ENCODE results near the gene DUSP9. TPM values are rescaled to one million over a fixed set of nuclear protein-coding genes. Genes with fewer than 3 reads are reported as not detected.

The DUSP9 gene
- total RNA-seq, 1 experiment from 2014 or later, result 14.2 TPM

GRCh38 chrX:153634832-153635231, 12.2 kb upstream of the DUSP9 start:
- no peak overlapping the region for H2AFZ ChIP-seq (ENCODE audit: low read depth, low read length, poor library complexity, severe bottlenecking)
- BruUV-seq (replicated peaks), result no TSS peak
- H3K9ac ChIP-seq (ENCODE audit: low read length), result no peak overlapping the region
- CTCF ChIA-PET, result no interaction called here
- no peak overlapping the region for H3K4me3 ChIP-seq (replicated peaks in 1 of 2; ENCODE audit: low read depth in 1 of 2, low read length in 2 of 2)
- POLR2A ChIA-PET, result no interaction called here
- TF ChIP-seq POLR2AphosphoS5 (IDR thresholded peaks at IDR 0.05; ENCODE audit: low read depth, low read length) (no peak), POLR2A (IDR thresholded peaks at IDR 0.05; ENCODE audit: borderline replicate concordance, extremely low read depth, insufficient read depth, insufficient read length) (no peak), YY1 (IDR thresholded peaks at IDR 0.05; ENCODE audit: extremely low read depth, insufficient replicate concordance, low read depth, low read length) (no peak), CEBPB (IDR thresholded peaks at IDR 0.05; ENCODE audit: low read depth) (no peak), EZH2 (IDR thresholded peaks at IDR 0.05) (no peak)
- intact Hi-C loops (cut with micrococcal nuclease), result no loop called here
- H3K4me1 ChIP-seq (ENCODE audit: control insufficient read depth in 1 of 2, insufficient read depth in 2 of 2, low read length in 2 of 2), result no peaks in the 10 kb centered on the region
- RAD21 ChIA-PET (ENCODE audit: low non-redundant PET in 1 of 2, low total read pairs in 2 of 2, uncharacterized antibody in 2 of 2, unreplicated experiment in 2 of 2), result no interaction called here
- no peaks in the 10 kb centered on the region for H4K20me1 ChIP-seq (ENCODE audit: insufficient read depth)
- H3K27ac ChIP-seq (ENCODE audit: low read depth, low read length), result no peak overlapping the region
- ATAC-seq (no peak), DNase-seq (ENCODE audit: low read depth, low spot score) (no peak)
- no peaks in the 10 kb centered on the region for H3K9me3 ChIP-seq (ENCODE audit: control insufficient read depth in 1 of 2, insufficient read depth in 1 of 2, low read depth in 1 of 2, low read length in 2 of 2)
- no peaks in the 10 kb centered on the region for H3K9me2 ChIP-seq (ENCODE audit: insufficient read depth)
- no peaks in the 10 kb centered on the region for H3K79me2 ChIP-seq (ENCODE audit: insufficient read depth, low read length)
- no peaks in the 10 kb centered on the region for H3K36me3 ChIP-seq (ENCODE audit: control insufficient read depth in 1 of 2, insufficient read depth in 2 of 2, low read length in 2 of 2)
- H3K4me2 ChIP-seq (ENCODE audit: low read length), result no peak overlapping the region
- H3K27me3 ChIP-seq (ENCODE audit: insufficient read depth, low read length), result no peaks in the 10 kb centered on the region

GRCh38 chrX:153635388-153635787, 11.6 kb upstream of the DUSP9 start:
- CTCF ChIA-PET, result no interaction called here
- Histone ChIP-seq H3K9me3 (ENCODE audit: control insufficient read depth in 1 of 2, insufficient read depth in 1 of 2, low read depth in 1 of 2, low read length in 2 of 2) (no peaks in the 10 kb centered on the region), H3K79me2 (ENCODE audit: insufficient read depth, low read length) (no peaks in the 10 kb centered on the region), H2AFZ (ENCODE audit: low read depth, low read length, poor library complexity, severe bottlenecking) (no peak overlapping the region), H4K20me1 (ENCODE audit: insufficient read depth) (no peaks in the 10 kb centered on the region), H3K4me1 (ENCODE audit: control insufficient read depth in 1 of 2, insufficient read depth in 2 of 2, low read length in 2 of 2) (no peaks in the 10 kb centered on the region), H3K36me3 (ENCODE audit: control insufficient read depth in 1 of 2, insufficient read depth in 2 of 2, low read length in 2 of 2) (no peaks in the 10 kb centered on the region), H3K4me2 (ENCODE audit: low read length) (no peak overlapping the region), H3K27me3 (ENCODE audit: insufficient read depth, low read length) (no peaks in the 10 kb centered on the region), H3K27ac (ENCODE audit: low read depth, low read length) (no peak overlapping the region), H3K9me2 (ENCODE audit: insufficient read depth) (no peaks in the 10 kb centered on the region), H3K4me3 (replicated peaks in 1 of 2; ENCODE audit: low read depth in 1 of 2, low read length in 2 of 2) (no peak overlapping the region), H3K9ac (ENCODE audit: low read length) (no peak overlapping the region)
- no peak for TF ChIP-seq ELF1 (IDR thresholded peaks at IDR 0.05; ENCODE audit: borderline replicate concordance, low read depth)
- intact Hi-C loops (cut with micrococcal nuclease), result no loop called here
- RAD21 ChIA-PET (ENCODE audit: low non-redundant PET in 1 of 2, low total read pairs in 2 of 2, uncharacterized antibody in 2 of 2, unreplicated experiment in 2 of 2), result interaction anchor here in 1 of 2 experiments (0.6 kb wide), 1 partner anchor 32 kb away, joined by 3 read pairs; no protein-coding TSS in a partner anchor
- BruUV-seq (replicated peaks), result no TSS peak
- ATAC-seq, result no peak
- POLR2A ChIA-PET, result no interaction called here
- DNase-seq (ENCODE audit: low read depth, low spot score), result no peak

Measured in HCT116 (cell line).